Measurements from ENCODE around the gene DNAJB1.

DNAJB1 gene

DNA sequence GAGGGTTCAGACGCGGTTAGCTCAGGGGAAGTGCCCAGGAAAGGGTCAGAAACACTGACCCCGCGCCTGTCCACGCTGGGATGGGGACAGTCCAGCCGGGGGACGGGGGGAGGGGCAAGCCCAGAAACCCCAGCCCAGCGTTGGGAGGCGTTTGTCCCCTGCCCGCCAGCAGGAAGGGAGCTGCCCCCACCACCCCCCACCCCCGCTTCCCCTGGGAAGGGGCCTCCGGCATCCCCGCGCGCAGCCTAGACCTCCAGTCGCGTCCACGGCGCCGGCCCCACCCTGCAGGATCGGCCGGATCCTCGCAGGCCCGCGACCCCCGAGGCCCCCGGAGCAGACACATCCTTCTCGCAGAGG, 22.5 kb downstream of the DNAJB1 start:
- DNase-seq = no peak

DNA sequence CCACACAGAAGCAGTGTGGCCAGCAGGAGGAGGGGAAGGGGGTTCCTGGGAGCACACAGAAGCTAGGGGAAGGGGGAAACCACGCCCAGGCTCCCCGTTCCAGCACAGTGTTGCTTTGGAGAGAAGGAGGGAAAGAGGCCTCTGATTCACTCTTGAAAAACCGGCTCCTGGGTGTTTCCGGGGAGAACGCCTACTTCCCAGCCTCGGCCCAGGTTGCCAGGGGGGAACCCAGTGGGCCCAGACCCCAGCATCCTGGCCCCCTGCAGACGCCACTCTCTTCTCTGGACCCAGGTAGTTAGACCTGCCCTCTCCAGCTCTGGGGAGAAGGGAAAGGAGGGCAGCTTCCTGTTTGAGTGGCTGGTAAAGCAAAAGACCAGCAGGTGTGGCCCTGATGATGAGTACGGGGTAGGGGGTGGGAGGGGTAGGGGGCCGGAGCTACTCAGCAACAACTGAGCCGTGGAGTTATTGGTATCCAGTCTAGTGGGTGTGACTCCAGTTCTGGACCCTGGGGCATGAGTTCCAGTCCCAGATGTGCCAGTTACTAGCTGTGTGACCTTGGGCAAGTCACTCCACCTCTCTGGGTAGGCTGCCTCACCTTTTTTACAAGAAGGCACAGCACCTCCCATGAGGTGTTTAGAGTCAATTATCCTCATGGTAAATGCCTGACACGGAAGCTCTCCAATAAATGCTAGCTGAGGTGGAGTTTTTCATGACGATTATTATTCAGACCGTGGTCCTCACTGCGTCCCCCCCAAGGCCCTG, 23.1 kb downstream of the DNAJB1 start:
- no peak for DNase-seq

GRCh38 chr19:14494411-14494810, 23.8 kb downstream of the DNAJB1 start:
- no peak for DNase-seq

GRCh38 chr19:14492756-14493337, 25.4 kb downstream of the DNAJB1 start:
- no peak for DNase-seq

DNA sequence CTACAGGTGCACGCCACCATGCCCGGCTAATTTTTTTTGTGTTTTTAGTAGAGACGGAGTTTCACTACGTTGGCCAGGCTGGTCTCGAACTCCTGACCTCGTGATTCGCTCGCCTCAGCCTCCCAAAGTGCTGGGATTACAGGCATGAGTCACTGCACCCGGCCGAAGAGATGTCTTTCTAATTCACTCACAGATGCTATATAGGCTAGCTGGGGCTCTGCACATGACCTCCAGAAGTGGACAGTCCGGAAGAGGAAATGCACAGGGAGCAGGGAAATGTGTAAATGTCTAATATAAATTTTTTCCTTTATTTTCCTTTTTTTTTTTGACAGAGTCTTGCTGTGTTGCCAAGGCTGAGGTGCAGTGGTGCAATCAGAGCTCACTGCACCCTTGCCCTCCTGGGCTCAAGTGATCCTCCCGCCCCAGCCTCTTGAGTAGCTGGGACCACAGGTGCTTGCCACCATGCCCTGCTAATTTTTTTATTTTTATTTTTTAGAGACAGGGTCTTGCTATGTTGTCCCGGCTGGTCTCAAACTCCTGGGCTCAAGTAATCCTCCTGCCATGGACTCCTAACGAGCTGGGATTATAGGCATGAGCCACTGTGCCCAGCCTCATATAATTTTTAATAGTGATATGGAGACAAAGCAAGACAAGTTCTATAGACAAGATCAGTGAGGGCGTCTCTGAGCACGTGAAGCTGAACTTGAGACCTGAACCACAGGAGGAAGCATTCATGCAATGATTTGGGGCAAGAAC, 30.6 kb downstream of the DNAJB1 start:
- DNase-seq = no peak

- DNase-seq = no peak
Measured at GRCh38 chr19:14482172-14482941, 35.8 kb downstream of the DNAJB1 start.

GRCh38 chr19:14480700-14481079, 37.5 kb downstream of the DNAJB1 start:
- DNase-seq = no peak

DNA sequence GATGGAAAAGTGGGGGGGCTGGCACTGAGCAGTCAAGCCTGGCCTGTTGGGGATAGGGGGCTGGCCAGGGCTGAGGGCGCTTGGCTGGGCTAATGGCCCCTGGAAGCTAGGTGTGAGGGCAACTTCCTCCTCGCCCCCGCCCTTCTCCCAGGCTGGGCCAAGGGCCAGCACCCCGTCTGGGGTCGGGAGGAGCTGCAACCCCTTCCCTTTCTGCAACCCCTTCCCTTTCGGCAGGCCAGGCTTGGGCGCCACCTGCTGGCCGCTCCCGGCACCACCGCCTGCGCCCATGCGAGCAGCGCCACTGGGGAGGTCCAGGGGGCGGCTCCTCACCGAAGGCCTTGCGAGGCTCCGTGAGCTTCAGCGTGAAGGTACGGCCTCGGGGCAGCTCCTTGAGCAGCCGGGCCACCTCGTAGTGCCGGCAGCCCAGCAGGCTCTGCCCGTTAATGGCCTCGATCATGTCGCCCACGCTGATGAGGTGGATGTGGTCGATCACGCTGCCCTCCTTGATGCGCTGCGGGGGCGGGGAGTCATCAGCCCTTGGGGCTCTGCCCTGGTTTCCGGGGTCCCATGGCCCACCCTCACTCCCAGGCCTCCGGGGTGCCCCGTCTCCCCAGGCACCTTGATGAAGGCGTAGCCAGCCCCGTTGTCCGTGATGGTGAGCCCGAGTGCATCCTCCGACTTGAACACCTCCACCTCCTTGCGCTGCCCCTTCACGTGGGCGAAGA, 38.1 kb downstream of the DNAJB1 start:
- DNase-seq = no peak

GRCh38 chr19:14479309-14479974, 38.8 kb downstream of the DNAJB1 start:
- DNase-seq = no peak

- DNase-seq = no peak
Measured at GRCh38 chr19:14478113-14478545, 40.1 kb downstream of the DNAJB1 start.

GRCh38 chr19:14477418-14478112, 40.6 kb downstream of the DNAJB1 start:
- DNase-seq = no peak

GRCh38 chr19:14476673-14477401, 41.4 kb downstream of the DNAJB1 start:
- DNase-seq = no peak

DNA sequence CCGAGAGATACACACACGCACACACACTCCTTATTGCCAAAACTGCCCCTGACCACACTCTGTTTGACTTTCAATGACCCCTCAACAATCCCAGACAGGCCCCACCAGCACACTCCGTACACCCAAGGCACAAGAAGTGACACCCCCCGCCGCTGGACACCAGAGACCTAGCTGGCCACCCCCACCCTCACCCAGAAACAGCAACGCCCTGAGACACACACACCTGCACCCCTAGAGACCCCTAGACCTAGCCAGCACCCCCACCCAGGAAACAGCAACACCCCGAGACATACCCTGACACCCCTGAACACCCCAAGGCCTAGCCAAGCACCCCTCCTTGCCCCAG, 41.9 kb downstream of the DNAJB1 start:
- DNase-seq = no peak

GRCh38 chr19:14475251-14476073, 42.7 kb downstream of the DNAJB1 start, which contains the start of gene PTGER1:
PTGER1 (minus strand) TSS chr19:14475354; CDS start chr19:14474320, 1,034 bp downstream.
- no peak for DNase-seq

- DNase-seq = no peak
Measured at GRCh38 chr19:14474827-14475226, 43.4 kb downstream of the DNAJB1 start.

GRCh38 chr19:14473978-14474578, 44.1 kb downstream of the DNAJB1 start:
- peak in 1 of 2 donors; percentile 9 for DNase-seq

DNA sequence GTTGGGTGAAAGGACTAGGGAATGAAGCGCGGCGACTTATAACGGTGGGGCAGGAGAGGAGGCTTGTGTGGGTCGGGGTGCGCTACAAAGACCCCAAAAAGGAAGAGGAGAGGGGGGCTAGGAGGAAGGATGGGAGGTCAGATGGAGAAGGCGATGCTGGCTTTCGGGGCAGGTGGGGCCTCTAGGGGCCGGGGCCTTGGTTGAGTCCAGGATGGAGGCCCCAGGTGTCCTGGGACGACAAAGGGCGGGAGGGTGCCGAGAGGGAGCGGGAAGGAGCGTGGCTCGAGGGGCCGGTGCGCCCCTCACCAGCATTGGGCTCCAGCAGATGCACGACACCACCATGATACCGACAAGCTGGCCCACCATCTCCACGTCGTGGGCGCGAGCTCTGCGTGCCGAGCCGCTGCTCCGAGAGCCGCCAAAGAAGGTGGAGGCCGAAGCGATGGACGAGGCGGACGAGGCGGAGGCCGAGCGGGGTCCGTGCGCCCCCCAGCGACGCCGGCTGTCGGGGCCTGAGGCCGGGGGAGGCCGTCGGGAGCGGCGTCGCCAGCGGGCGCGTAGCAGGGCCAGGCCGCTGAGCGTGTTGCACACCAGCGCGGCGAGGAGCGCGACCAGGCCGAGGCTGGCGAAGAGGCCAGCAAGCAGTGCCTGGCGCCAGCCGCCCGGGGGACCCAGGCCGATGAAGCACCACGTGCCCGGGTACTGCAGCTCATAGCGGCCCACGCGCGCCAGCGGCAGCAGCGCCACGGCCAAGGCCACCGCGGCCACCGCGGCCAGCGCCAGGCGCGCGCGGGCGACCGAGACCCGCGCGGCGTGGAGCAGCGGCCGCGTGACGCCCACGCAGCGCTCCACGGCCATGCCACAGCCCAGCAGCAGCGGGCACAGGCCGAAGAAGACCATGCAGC, 44.9 kb downstream of the DNAJB1 start:
- DNase-seq = no peak

Data from hippocampal formation (tissue), 2 donors.